ENCODE results near the gene NAPG.
"Not testable (repeated sequence)": the region's sequence is repeated elsewhere in the genome, so short reads cannot be mapped to it uniquely, and the experiment has no call there.

DNA sequence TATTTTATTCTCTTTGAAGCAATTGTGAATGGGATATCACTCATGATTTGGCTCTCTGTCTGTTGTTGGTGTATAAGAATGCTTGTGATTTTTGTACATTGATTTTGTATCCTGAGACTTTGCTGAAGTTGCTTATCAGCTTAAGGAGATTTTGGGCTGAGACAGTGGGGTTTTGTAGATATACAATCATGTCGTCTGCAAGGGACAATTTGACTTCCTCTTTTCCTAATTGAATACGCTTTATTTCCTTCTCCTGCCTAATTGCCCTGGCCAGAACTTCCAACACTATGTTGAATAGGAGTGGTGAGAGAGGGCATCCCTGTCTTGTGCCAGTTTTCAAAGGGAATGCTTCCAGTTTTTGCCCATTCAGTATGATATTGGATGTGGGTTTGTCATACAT is 48.6 kb downstream of the NAPG start:
- not testable (repeated sequence) for TF ChIP-seq POLR2A (IDR thresholded peaks at IDR 0.05)
- TF ChIP-seq, protein P1, sequence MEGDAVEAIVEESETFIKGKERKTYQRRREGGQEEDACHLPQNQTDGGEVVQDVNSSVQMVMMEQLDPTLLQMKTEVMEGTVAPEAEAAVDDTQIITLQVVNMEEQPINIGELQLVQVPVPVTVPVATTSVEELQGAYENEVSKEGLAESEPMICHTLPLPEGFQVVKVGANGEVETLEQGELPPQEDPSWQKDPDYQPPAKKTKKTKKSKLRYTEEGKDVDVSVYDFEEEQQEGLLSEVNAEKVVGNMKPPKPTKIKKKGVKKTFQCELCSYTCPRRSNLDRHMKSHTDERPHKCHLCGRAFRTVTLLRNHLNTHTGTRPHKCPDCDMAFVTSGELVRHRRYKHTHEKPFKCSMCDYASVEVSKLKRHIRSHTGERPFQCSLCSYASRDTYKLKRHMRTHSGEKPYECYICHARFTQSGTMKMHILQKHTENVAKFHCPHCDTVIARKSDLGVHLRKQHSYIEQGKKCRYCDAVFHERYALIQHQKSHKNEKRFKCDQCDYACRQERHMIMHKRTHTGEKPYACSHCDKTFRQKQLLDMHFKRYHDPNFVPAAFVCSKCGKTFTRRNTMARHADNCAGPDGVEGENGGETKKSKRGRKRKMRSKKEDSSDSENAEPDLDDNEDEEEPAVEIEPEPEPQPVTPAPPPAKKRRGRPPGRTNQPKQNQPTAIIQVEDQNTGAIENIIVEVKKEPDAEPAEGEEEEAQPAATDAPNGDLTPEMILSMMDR (IDR thresholded peaks at IDR 0.05), result not testable (repeated sequence)
